Endothelial cell of umbilical vein (primary cell): ENCODE results near the gene TCF25. TPM values are rescaled to one million over a fixed set of nuclear protein-coding genes. Genes with fewer than 3 reads are reported as not detected.

Source experiments
- BruUV-seq: library from RNA; stranded (reverse); fragments of 400-500 nt; replicated peaks from 2 replicates; lab custom pipeline; 2021; lab: Mats Ljungman, UMichigan
- CTCF ChIA-PET: fragments of 300-600, 350-600 bp; sonication (Branson Sonifier 250); formaldehyde crosslinking; loops from one replicate; lab custom pipeline; 2021; ENCODE audit warnings: antibody characterized with exemption, inconsistent platforms; lab: Charles Lee
- POLR2A ChIA-PET: fragments of 300-600, 350-600 bp; sonication (Branson Sonifier 250); formaldehyde crosslinking; loops from one replicate; lab custom pipeline; 2021; ENCODE audit warnings: antibody characterized with exemption, inconsistent platforms; lab: Charles Lee
- DNase-seq: peaks from one replicate; pipeline ENCODE4 v3.0.0-alpha.2; 2011; ENCODE audit warnings: low read depth, low spot score
- FAIRE-seq: peaks from 2 replicates; lab custom pipeline; 2011; peaks lifted over from hg19 to GRCh38; lab: Jason Lieb, UNC
- H2AFZ ChIP-seq: 2 replicates; pipeline ENCODE4 v1.6.0; 2012; ENCODE audit warnings: low read depth, low read length, control low read depth, inconsistent platforms
- H3K27ac ChIP-seq: 2 replicates; pipeline ENCODE4 v1.5.1; 2011; ENCODE audit warnings: low read depth, mild to moderate bottlenecking, control low read depth, low read length, moderate library complexity; ENCODE audit not compliant: insufficient read depth
- H3K27me3 ChIP-seq, 2 experiments: 2 replicates each; pipeline versions ENCODE4 v1.6.0 to v1.6.1; 2011; ENCODE audit warnings: low read length in 2 of 2, mixed read lengths in 1 of 2; ENCODE audit not compliant: control insufficient read depth in 2 of 2, insufficient read depth in 2 of 2
- H3K36me3 ChIP-seq, 2 experiments: 2 replicates in 1 of 2; 3 replicates in 1 of 2; pipeline ENCODE4 v1.5.1; 2011; ENCODE audit warnings: low read length in 2 of 2, mild to moderate bottlenecking in 1 of 2, moderate library complexity in 1 of 2; ENCODE audit not compliant: control insufficient read depth in 2 of 2, insufficient read depth in 2 of 2; ENCODE audit errors: extremely low read depth in 1 of 2
- H3K4me1 ChIP-seq: 3 replicates; pipeline ENCODE4 v1.5.1; 2011; ENCODE audit warnings: mild to moderate bottlenecking, low read length; ENCODE audit not compliant: control insufficient read depth, insufficient read depth; ENCODE audit errors: extremely low read depth
- H3K4me2 ChIP-seq: 2 replicates; pipeline ENCODE4 v1.6.1; 2011; ENCODE audit warnings: low read length, control low read depth, mixed read lengths; ENCODE audit not compliant: insufficient read depth
- H3K4me3 ChIP-seq, 3 experiments: fragments of 200-600 bp in 1 of 3; sonication (generic), shearing (Covaris generic) in 1 of 3; replicated peaks in 1 of 3; 2 replicates each; pipeline ENCODE4 v1.5.1; 2011 to 2016; ENCODE audit warnings: control low read depth in 3 of 3, low read length in 3 of 3, mild to moderate bottlenecking in 2 of 3, inconsistent platforms in 1 of 3, low read depth in 1 of 3, moderate library complexity in 1 of 3; ENCODE audit not compliant: insufficient read depth in 1 of 3
- H3K79me2 ChIP-seq: 2 replicates; pipeline ENCODE4 v1.6.0; 2012; ENCODE audit warnings: low read length, inconsistent platforms; ENCODE audit not compliant: control insufficient read depth, insufficient read depth
- H3K9ac ChIP-seq: replicated peaks from 2 replicates; pipeline ENCODE3; 2011; ENCODE audit warnings: low read length, control low read depth; ENCODE audit not compliant: insufficient read depth; ENCODE audit errors: extremely low read depth
- H3K9me1 ChIP-seq: replicated peaks from 3 replicates; pipeline ENCODE4 v1.6.0; 2011; ENCODE audit warnings: mild to moderate bottlenecking, low read length; ENCODE audit not compliant: control insufficient read depth, insufficient read depth; ENCODE audit errors: extremely low read depth
- H3K9me3 ChIP-seq: replicated peaks from 2 replicates; pipeline ENCODE4 v1.5.1; 2012; ENCODE audit warnings: low read length, inconsistent platforms; ENCODE audit not compliant: control insufficient read depth, insufficient read depth
- H4K20me1 ChIP-seq: replicated peaks from 2 replicates; pipeline ENCODE3; 2011; ENCODE audit warnings: mild to moderate bottlenecking, low read length; ENCODE audit not compliant: control insufficient read depth, insufficient read depth; ENCODE audit errors: extremely low read depth
- EZH2 ChIP-seq: IDR thresholded peaks from 2 replicates; pipeline ENCODE4 v1.6.1; 2012; ENCODE audit warnings: borderline replicate concordance, low read depth, mild to moderate bottlenecking, moderate library complexity, low read length, inconsistent platforms; ENCODE audit not compliant: severe bottlenecking
- FOS ChIP-seq: IDR thresholded peaks from 2 replicates; pipeline ENCODE4 v1.6.1; 2011; ENCODE audit warnings: mild to moderate bottlenecking, low read length, moderate library complexity, borderline replicate concordance; ENCODE audit not compliant: insufficient read depth
- GATA2 ChIP-seq: IDR thresholded peaks from 2 replicates; pipeline ENCODE4 v1.7.0; 2011; ENCODE audit warnings: low read depth, mild to moderate bottlenecking, moderate library complexity, mixed read lengths, low read length; ENCODE audit not compliant: insufficient read length, insufficient read depth
- JUN ChIP-seq: IDR thresholded peaks from 2 replicates; pipeline ENCODE4 v1.6.1; 2011; ENCODE audit warnings: borderline replicate concordance, low read depth; ENCODE audit not compliant: insufficient read length, insufficient read depth
- MAX ChIP-seq: IDR thresholded peaks from 2 replicates; pipeline ENCODE4 v1.6.1; 2011; ENCODE audit not compliant: insufficient read depth, insufficient read length
- MYC ChIP-seq: IDR thresholded peaks from one replicate; pipeline ENCODE4 v1.6.1; 2011; ENCODE audit warnings: mild to moderate bottlenecking, low read depth, low read length
- POLR2A ChIP-seq: IDR thresholded peaks from 2 replicates; pipeline ENCODE4 v1.6.1; 2012; ENCODE audit warnings: low read depth, mild to moderate bottlenecking, control low read depth, low read length
- POLR2AphosphoS5 ChIP-seq: IDR thresholded peaks from 2 replicates; pipeline ENCODE4 v1.6.1; 2012; ENCODE audit warnings: low read depth, mild to moderate bottlenecking, control low read depth, low read length, moderate library complexity; ENCODE audit not compliant: insufficient read depth
- dilution Hi-C: fragments of 300-500 bp; cut with MboI; formaldehyde crosslinking; loops from one replicate; pipeline ENCODE4 v1.15.0; 2019; ENCODE audit warnings: low sequenced_read_pairs; ENCODE audit not compliant: extremely low pct_ligation_motif_present
- intact Hi-C: fragments of 100-400 bp; cut with micrococcal nuclease; formaldehyde crosslinking; loops from one replicate; pipeline ENCODE4 v1.10.0; 2022
- polyA plus RNA-seq, 4 experiments: library from polyadenylated mRNA; depleted of rRNA in 3 of 4; stranded (reverse) in 3 of 4; unstranded in 1 of 4; fragments of >200 nt; gene quantifications; 2 replicates each; pipeline versions ENCODE4 v1.2.1 to v1.2.3, GENCODE V29; 2011 to 2012; ENCODE audit warnings: missing spikeins in 1 of 4
- total RNA-seq: library from RNA; stranded (reverse); gene quantifications from 2 replicates; pipeline ENCODE4 v1.2.3, GENCODE V29; 2021
- TF ChIP-seq, protein P1 (sequence below), 2 donors: IDR thresholded peaks; 1 replicate in 1 of 2; 2 replicates in 1 of 2; pipeline ENCODE4 v1.5.1; 2011; ENCODE audit warnings: low read length in 2 of 2, mild to moderate bottlenecking in 2 of 2, moderate library complexity in 2 of 2, control low read depth in 1 of 2, inconsistent platforms in 1 of 2, low read depth in 1 of 2; ENCODE audit not compliant: insufficient read depth in 1 of 2; ENCODE audit errors: extremely low read depth in 1 of 2

Gene TCF25
- total and polyA plus RNA-seq, 2 donors (not counting 3 experiments of a cell fraction or from before 2014, with no cell fraction given) = 193 to 234 TPM

GRCh38 chr16:89910717-89911354 lies 37.4 kb downstream of the TCF25 start:
- Histone ChIP-seq H4K20me1 (no peaks in the 10 kb centered on the region), H3K27ac (no peak overlapping the region), H3K4me2 (no peak overlapping the region), H2AFZ (no peak overlapping the region), H3K79me2 (no peaks in the 10 kb centered on the region), H3K36me3 (peaks cover 8 to 29% of the 10 kb centered on the region in 2 experiments), H3K9ac (no peak overlapping the region), H3K9me1 (no peaks in the 10 kb centered on the region), H3K4me3 (no peak overlapping the region), H3K27me3 (no peaks in the 10 kb centered on the region), H3K9me3 (no peaks in the 10 kb centered on the region), H3K4me1 (peaks cover 3% of the 10 kb centered on the region)
- dilution Hi-C loops (no loop called here), intact Hi-C loops (no loop called here)
- ChIA-PET POLR2A (interaction anchor here (1.0 to 1.2 kb wide), 2 partner anchors 8 to 11 kb away, joined by 3 to 5 read pairs; partner anchors contain the start of gene MC1R), CTCF (interaction anchor here (0.9 to 4.9 kb wide), 16 partner anchors 8 to 210 kb away, joined by 3 to 54 read pairs (median 5); partner anchors contain the start of genes MC1R, SPATA2L and TUBB3)
- TF ChIP-seq POLR2A (no peak), EZH2 (no peak), GATA2 (no peak), MAX (no peak), JUN (no peak), FOS (no peak), POLR2AphosphoS5 (no peak), MYC (no peak)
- TF ChIP-seq, protein P1, sequence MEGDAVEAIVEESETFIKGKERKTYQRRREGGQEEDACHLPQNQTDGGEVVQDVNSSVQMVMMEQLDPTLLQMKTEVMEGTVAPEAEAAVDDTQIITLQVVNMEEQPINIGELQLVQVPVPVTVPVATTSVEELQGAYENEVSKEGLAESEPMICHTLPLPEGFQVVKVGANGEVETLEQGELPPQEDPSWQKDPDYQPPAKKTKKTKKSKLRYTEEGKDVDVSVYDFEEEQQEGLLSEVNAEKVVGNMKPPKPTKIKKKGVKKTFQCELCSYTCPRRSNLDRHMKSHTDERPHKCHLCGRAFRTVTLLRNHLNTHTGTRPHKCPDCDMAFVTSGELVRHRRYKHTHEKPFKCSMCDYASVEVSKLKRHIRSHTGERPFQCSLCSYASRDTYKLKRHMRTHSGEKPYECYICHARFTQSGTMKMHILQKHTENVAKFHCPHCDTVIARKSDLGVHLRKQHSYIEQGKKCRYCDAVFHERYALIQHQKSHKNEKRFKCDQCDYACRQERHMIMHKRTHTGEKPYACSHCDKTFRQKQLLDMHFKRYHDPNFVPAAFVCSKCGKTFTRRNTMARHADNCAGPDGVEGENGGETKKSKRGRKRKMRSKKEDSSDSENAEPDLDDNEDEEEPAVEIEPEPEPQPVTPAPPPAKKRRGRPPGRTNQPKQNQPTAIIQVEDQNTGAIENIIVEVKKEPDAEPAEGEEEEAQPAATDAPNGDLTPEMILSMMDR (IDR thresholded peaks at IDR 0.05; ENCODE audit: extremely low read depth in 1 of 2, insufficient read depth in 1 of 2, low read depth in 1 of 2, low read length in 2 of 2) = no peak
- FAIRE-seq (no peak), DNase-seq (no peak)
- TSS peak; percentile 19 for BruUV-seq
